Loucy (cell line): ENCODE data around the gene NEK7.

Experiments
- H2AFZ ChIP-seq: fragments of 200-600 bp; sonication (generic); 2 replicates; pipeline ENCODE4 v1.6.0; 2016; ENCODE audit warnings: antibody characterized with exemption, mild to moderate bottlenecking, low read length, moderate library complexity
- H3F3A ChIP-seq: fragments of 200-600 bp; 2 replicates; pipeline ENCODE4 v1.6.0; 2016; ENCODE audit warnings: antibody characterized with exemption, low read depth, mild to moderate bottlenecking
- H3K27me3 ChIP-seq: fragments of 200-600 bp; sonication (generic); 2 replicates; pipeline ENCODE4 v1.6.1; 2014; ENCODE audit warnings: low read length, mild to moderate bottlenecking; ENCODE audit not compliant: insufficient read depth, poor library complexity, severe bottlenecking
- H3K36me3 ChIP-seq: fragments of 200-600 bp; sonication (generic); 2 replicates; pipeline ENCODE4 v1.6.1; 2016; ENCODE audit warnings: low read length; ENCODE audit not compliant: insufficient read depth
- H3K4me1 ChIP-seq: fragments of 200-600 bp; sonication (generic); 2 replicates; pipeline ENCODE4 v1.5.1; 2014; ENCODE audit warnings: low read length, mild to moderate bottlenecking; ENCODE audit not compliant: insufficient read depth, poor library complexity, severe bottlenecking
- H3K4me2 ChIP-seq: fragments of 200-600 bp; sonication (generic); 2 replicates; pipeline ENCODE4 v1.6.0; 2014; ENCODE audit warnings: antibody characterized with exemption, low read length, low read depth, mild to moderate bottlenecking; ENCODE audit not compliant: poor library complexity, severe bottlenecking
- H3K4me3 ChIP-seq: fragments of 200-600 bp; sonication (generic); 2 replicates; pipeline ENCODE4 v1.5.1; 2014; ENCODE audit warnings: low read length, mild to moderate bottlenecking, mixed read lengths; ENCODE audit not compliant: poor library complexity, severe bottlenecking
- H3K79me2 ChIP-seq: fragments of 200-600 bp; sonication (generic); 2 replicates; pipeline ENCODE4 v1.6.1; 2014; ENCODE audit warnings: low read length; ENCODE audit not compliant: insufficient read depth
- H3K9ac ChIP-seq: fragments of 200-600 bp; sonication (generic); 2 replicates; pipeline ENCODE4 v1.6.0; 2014; ENCODE audit warnings: mild to moderate bottlenecking, low read depth, low read length, moderate library complexity; ENCODE audit not compliant: poor library complexity, severe bottlenecking
- H3K9me2 ChIP-seq: fragments of 200-600 bp; sonication (generic); replicated peaks from 2 replicates; pipeline ENCODE4 v1.6.1; 2016; ENCODE audit warnings: low read depth, low read length, mixed read lengths
- H3K9me3 ChIP-seq: fragments of 200-600 bp; sonication (generic); 2 replicates; pipeline ENCODE4 v1.6.1; 2014; ENCODE audit warnings: mild to moderate bottlenecking, antibody characterized with exemption, low read length, low read depth; ENCODE audit not compliant: insufficient read depth
- H4K20me1 ChIP-seq: fragments of 200-600 bp; sonication (generic); 2 replicates; pipeline ENCODE4 v1.6.0; 2014; ENCODE audit warnings: antibody characterized with exemption, low read length, mild to moderate bottlenecking; ENCODE audit not compliant: insufficient read depth, poor library complexity, severe bottlenecking
- CTCF ChIP-seq: fragments of 200-600 bp; sonication (generic); conservative IDR thresholded peaks from 2 replicates; pipeline ENCODE4 v1.5.1; 2014; ENCODE audit warnings: mild to moderate bottlenecking, antibody characterized with exemption, low read length
- EZH2phosphoT487 ChIP-seq: fragments of 200-600 bp; IDR thresholded peaks from 2 replicates; pipeline ENCODE4 v1.6.1; 2018; ENCODE audit warnings: antibody characterized with exemption, mild to moderate bottlenecking, moderate library complexity, borderline replicate concordance

Gene NEK7

GRCh38 chr1:198228925-198229324 lies 72.1 kb downstream of the NEK7 start:
- Histone ChIP-seq H3K9ac (no peak overlapping the region), H3K9me3 (no peaks in the 10 kb centered on the region), H3F3A (no peaks in the 10 kb centered on the region), H3K4me1 (peaks cover 24% of the 10 kb centered on the region), H3K4me2 (no peak overlapping the region), H3K9me2 (no peaks in the 10 kb centered on the region), H2AFZ (no peak overlapping the region), H3K4me3 (no peak overlapping the region), H4K20me1 (peaks cover 21% of the 10 kb centered on the region), H3K27me3 (no peaks in the 10 kb centered on the region), H3K36me3 (0 out of 2 replicates have a peak, but pooled peaks cover 4% of the 10 kb centered on the region), H3K79me2 (peaks cover 61% of the 10 kb centered on the region)
- TF ChIP-seq EZH2phosphoT487 (no peak), CTCF (no peak)

- Histone ChIP-seq H3K4me3 (no peak overlapping the region), H3F3A (0 out of 2 replicates have a peak, but pooled peaks cover 3% of the 10 kb centered on the region), H4K20me1 (peaks cover 33% of the 10 kb centered on the region), H3K4me1 (peaks cover 44% of the 10 kb centered on the region), H3K9me2 (no peaks in the 10 kb centered on the region), H3K4me2 (no peak overlapping the region), H3K27me3 (no peaks in the 10 kb centered on the region), H2AFZ (no peak overlapping the region), H3K9ac (no peak overlapping the region), H3K36me3 (peaks cover 13% of the 10 kb centered on the region; the same call in 1 of the 2 replicates), H3K79me2 (peaks cover 65% of the 10 kb centered on the region), H3K9me3 (peaks cover 7% of the 10 kb centered on the region; the same call in 1 of the 2 replicates)
- TF ChIP-seq CTCF, result no peak
- TF ChIP-seq EZH2phosphoT487, result no peak
Measured at GRCh38 chr1:198231779-198232178, 75.0 kb downstream of the NEK7 start.

GRCh38 chr1:198232378-198232777 lies 75.6 kb downstream of the NEK7 start:
- H3K27me3 ChIP-seq, result no peaks in the 10 kb centered on the region
- no peaks in the 10 kb centered on the region for H3K9me2 ChIP-seq
- H3K9ac ChIP-seq, result no peak overlapping the region
- peaks cover 19% of the 10 kb centered on the region; the same call in 1 of the 2 replicates for H3K36me3 ChIP-seq
- H3K4me3 ChIP-seq, result no peak overlapping the region
- 0 out of 2 replicates have a peak, but pooled peaks cover 3% of the 10 kb centered on the region for H3F3A ChIP-seq
- H3K4me2 ChIP-seq, result no peak overlapping the region
- H4K20me1 ChIP-seq, result peaks cover 33% of the 10 kb centered on the region
- TF ChIP-seq CTCF (no peak), EZH2phosphoT487 (no peak)
- H3K79me2 ChIP-seq, result peaks cover 71% of the 10 kb centered on the region
- H3K9me3 ChIP-seq, result peaks cover 9% of the 10 kb centered on the region; the same call in 1 of the 2 replicates
- H2AFZ ChIP-seq, result no peak overlapping the region
- peaks cover 44% of the 10 kb centered on the region for H3K4me1 ChIP-seq
